Measurements from ENCODE around the gene TMEM174. TPM values are rescaled to one million over a fixed set of nuclear protein-coding genes. Genes with fewer than 3 reads are reported as not detected.

The TMEM174 gene
- total and polyA plus RNA-seq, 8 donors = not detected

- TF ChIP-seq CTCF (IDR thresholded peaks at IDR 0.05) = no peak
- TF ChIP-seq POLR2AphosphoS5 (IDR thresholded peaks at IDR 0.05) = no peak
- TF ChIP-seq EP300 (IDR thresholded peaks at IDR 0.05) = no peak
- no peak for TF ChIP-seq POLR2A (IDR thresholded peaks at IDR 0.05)
- no peak overlapping the region for H3K27ac ChIP-seq
- intact Hi-C loops (cut with DNase I; ENCODE audit: low total_unique reads) = no loop called here
- no peaks in the 10 kb centered on the region for H3K9me3 ChIP-seq
- 66 to 87% (median 75%) methylated on average over 3 of the region's 3 CpGs for WGBS, 5 donors
- H3K36me3 ChIP-seq = no peaks in the 10 kb centered on the region
- H3K4me1 ChIP-seq = no peaks in the 10 kb centered on the region
- peak in 1 of 2 donors; percentile 27 for DNase-seq
- H3K4me3 ChIP-seq = no peak overlapping the region
- peaks cover 0 to 42% (median 0%) of the 10 kb centered on the region in 3 donors for H3K27me3 ChIP-seq
Measured at GRCh38 chr5:73139485-73139884, 33.5 kb upstream of the TMEM174 start.

GRCh38 chr5:73140801-73141200 is 32.2 kb upstream of the TMEM174 start:
- Histone ChIP-seq H3K27me3 (peaks cover 0 to 31% (median 0%) of the 10 kb centered on the region in 3 donors), H3K27ac (no peak overlapping the region), H3K36me3 (no peaks in the 10 kb centered on the region), H3K9me3 (no peaks in the 10 kb centered on the region), H3K4me3 (no peak overlapping the region), H3K4me1 (no peaks in the 10 kb centered on the region)
- intact Hi-C loops (cut with DNase I; ENCODE audit: low total_unique reads) = no loop called here
- TF ChIP-seq CTCF (IDR thresholded peaks at IDR 0.05) (no peak), POLR2A (IDR thresholded peaks at IDR 0.05) (no peak), EP300 (IDR thresholded peaks at IDR 0.05) (no peak), POLR2AphosphoS5 (IDR thresholded peaks at IDR 0.05) (no peak)
- WGBS, 5 donors = 85 to 100% (median 93%) methylated on average over 1 of the region's 1 CpG
- DNase-seq = no peak

GRCh38 chr5:73142035-73142434 is 31.0 kb upstream of the TMEM174 start:
- no peak for TF ChIP-seq POLR2AphosphoS5 (IDR thresholded peaks at IDR 0.05)
- TF ChIP-seq CTCF (IDR thresholded peaks at IDR 0.05) = no peak
- no peak for TF ChIP-seq POLR2A (IDR thresholded peaks at IDR 0.05)
- no peak for TF ChIP-seq EP300 (IDR thresholded peaks at IDR 0.05)
- Histone ChIP-seq H3K27ac (no peak overlapping the region), H3K4me3 (no peak overlapping the region), H3K4me1 (no peaks in the 10 kb centered on the region), H3K9me3 (no peaks in the 10 kb centered on the region), H3K36me3 (no peaks in the 10 kb centered on the region), H3K27me3 (peaks cover 0 to 19% (median 0%) of the 10 kb centered on the region in 3 donors)
- WGBS, 5 donors = 78 to 85% (median 80%) methylated on average over 8 of the region's 8 CpGs
- DNase-seq = no peak
- intact Hi-C loops (cut with DNase I; ENCODE audit: low total_unique reads) = no loop called here

GRCh38 chr5:73143716-73144115 is 29.3 kb upstream of the TMEM174 start:
- 73 to 88% (median 80%) methylated on average over 6 of the region's 6 CpGs for WGBS, 5 donors
- Histone ChIP-seq H3K4me3 (no peak overlapping the region), H3K27ac (no peak overlapping the region), H3K27me3 (peaks cover 0 to 6% (median 0%) of the 10 kb centered on the region in 3 donors), H3K4me1 (no peaks in the 10 kb centered on the region), H3K36me3 (no peaks in the 10 kb centered on the region), H3K9me3 (no peaks in the 10 kb centered on the region)
- TF ChIP-seq CTCF (IDR thresholded peaks at IDR 0.05) = no peak
- TF ChIP-seq POLR2A (IDR thresholded peaks at IDR 0.05) = no peak
- TF ChIP-seq EP300 (IDR thresholded peaks at IDR 0.05) = no peak
- TF ChIP-seq POLR2AphosphoS5 (IDR thresholded peaks at IDR 0.05) = no peak
- no peak for DNase-seq
- intact Hi-C loops (cut with DNase I; ENCODE audit: low total_unique reads) = no loop called here
